Epithelial cell of esophagus (primary cell): ENCODE results near the gene SH3GLB2.
"Not testable (repeated sequence)": the region's sequence is repeated elsewhere in the genome, so short reads cannot be mapped to it uniquely, and the experiment has no call there.

ENCODE experiments used
- DNase-seq: peaks from one replicate; pipeline ENCODE4 v3.0.0; 2010; ENCODE audit warnings: low read depth
- H3K4me3 ChIP-seq: 2 replicates; pipeline ENCODE4 v1.5.1; 2011; ENCODE audit warnings: mild to moderate bottlenecking, low read length, control low read depth
- CTCF ChIP-seq: IDR thresholded peaks from 2 replicates; pipeline ENCODE4 v1.5.1; 2011; ENCODE audit warnings: low read depth, mild to moderate bottlenecking, low read length, control low read depth, inconsistent platforms; ENCODE audit not compliant: insufficient read depth; ENCODE audit errors: missing control alignments

Gene SH3GLB2

GRCh38 chr9:129006328-129007034 is 21.6 kb downstream of the SH3GLB2 start:
- DNase-seq, result peak; percentile 76
- peak; percentile 86 for TF ChIP-seq CTCF
- H3K4me3 ChIP-seq, result no peak overlapping the region

- TF ChIP-seq CTCF, result no peak
- no peak overlapping the region for H3K4me3 ChIP-seq
- DNase-seq, result no peak
Measured at GRCh38 chr9:129005336-129005997, 22.7 kb downstream of the SH3GLB2 start.

GRCh38 chr9:129004173-129004572 is 24.0 kb downstream of the SH3GLB2 start:
- H3K4me3 ChIP-seq, DNase-seq: not testable (repeated sequence)

GRCh38 chr9:129002992-129003391 is 25.1 kb downstream of the SH3GLB2 start:
- no peak for TF ChIP-seq CTCF
- H3K4me3 ChIP-seq, result no peak overlapping the region
- no peak for DNase-seq

- TF ChIP-seq CTCF, result no peak
- DNase-seq, result no peak
- no peak overlapping the region for H3K4me3 ChIP-seq
Measured at GRCh38 chr9:129001504-129002325, 26.4 kb downstream of the SH3GLB2 start.

- no peak overlapping the region for H3K4me3 ChIP-seq
- no peak for TF ChIP-seq CTCF
- no peak for DNase-seq
Measured at GRCh38 chr9:128999581-129000206, 28.4 kb downstream of the SH3GLB2 start.

- no peak overlapping the region for H3K4me3 ChIP-seq
- peak; percentile 9 for TF ChIP-seq CTCF
- DNase-seq, result peak; percentile 70
Measured at GRCh38 chr9:128998462-128998861, 29.7 kb downstream of the SH3GLB2 start.
